MM.1S (cell line): Measurements from ENCODE around the gene DMWD.

ENCODE experiments used
- CTCF ChIP-seq: fragments of 300-600 bp; sonication (generic); IDR thresholded peaks from 2 replicates; pipeline ENCODE4 v1.5.1; 2016; ENCODE audit warnings: antibody characterized with exemption, low read length, mixed read lengths
- EZH2 ChIP-seq: fragments of 300-600 bp; sonication (generic); optimal IDR thresholded peaks from 2 replicates; pipeline ENCODE3; 2017; ENCODE audit warnings: low read depth, mild to moderate bottlenecking, antibody characterized with exemption, low read length, mixed read lengths
- EZH2phosphoT487 ChIP-seq: fragments of 300-600 bp; sonication (generic); IDR thresholded peaks from 2 replicates; pipeline ENCODE4 v1.6.1; 2018; ENCODE audit warnings: antibody characterized with exemption, low read length

- TF ChIP-seq EZH2phosphoT487, result no peak
- TF ChIP-seq EZH2, result no peak
- no peak for TF ChIP-seq CTCF
These were observed 28.2 kb downstream of the DMWD start for GRCh38 chr19:45764475-45764874.
